HL-60 (cell line): ENCODE results near the gene ARF1.

Source experiments
- CTCF ChIP-seq: IDR thresholded peaks from one replicate; pipeline ENCODE4 v1.5.1; 2011; ENCODE audit warnings: low read length, control low read depth, inconsistent platforms; ENCODE audit not compliant: insufficient read depth
- GABPA ChIP-seq: IDR thresholded peaks from 2 replicates; pipeline ENCODE4 v1.6.1; 2012; ENCODE audit warnings: low read depth
- POLR2AphosphoS5 ChIP-seq: IDR thresholded peaks from 2 replicates; pipeline ENCODE4 v1.6.1; 2012; ENCODE audit warnings: low read depth
- REST ChIP-seq: IDR thresholded peaks from 2 replicates; pipeline ENCODE4 v1.6.1; 2012; ENCODE audit warnings: low read depth; ENCODE audit not compliant: insufficient replicate concordance

- TF ChIP-seq POLR2AphosphoS5 (no peak; the same call in 1 of the 2 replicates), CTCF (no peak), REST (no peak), GABPA (0 out of 2 replicates have a peak, but pooled peaks have one; percentile 37)
Observed at GRCh38 chr1:228139931-228140723, 57.6 kb downstream of the ARF1 start, which contains the start of gene GUK1.
